Caco-2 (cell line): ENCODE measurements around the gene FGF11. TPM values are rescaled to one million over a fixed set of nuclear protein-coding genes. Genes with fewer than 3 reads are reported as not detected.

ENCODE experiments used
- BruUV-seq: library from RNA; stranded (reverse); fragments of 400-500 nt; replicated peaks from 2 replicates; lab custom pipeline; 2021; lab: Mats Ljungman, UMichigan
- CTCF ChIA-PET: fragments of 300-600 bp; sonication (Branson Sonifier 250); formaldehyde crosslinking; loops from one replicate; lab custom pipeline; 2022; ENCODE audit warnings: antibody characterized with exemption; lab: Charles Lee
- POLR2A ChIA-PET: fragments of 300-600 bp; sonication (Branson Sonifier 250); formaldehyde crosslinking; loops from one replicate; lab custom pipeline; 2022; ENCODE audit warnings: antibody characterized with exemption; lab: Charles Lee
- DNase-seq, 2 experiments: peaks; one replicate each; pipeline versions ENCODE4 v3.0.0 to v3.0.0-alpha.2; 2020 to 2022
- H3K27me3 ChIP-seq: replicated peaks from 2 replicates; pipeline ENCODE4 v1.6.0; 2011; ENCODE audit warnings: low read length; ENCODE audit not compliant: control insufficient read depth, insufficient read depth
- H3K36me3 ChIP-seq: 2 replicates; pipeline ENCODE4 v1.5.1; 2011; ENCODE audit warnings: low read length; ENCODE audit not compliant: control insufficient read depth, insufficient read depth
- H3K4me1 ChIP-seq: fragments of 250-450 bp; sonication (Bioruptor Pico); 2 replicates; pipeline ENCODE4 v1.5.1; 2020; ENCODE audit warnings: mild to moderate bottlenecking
- H3K4me3 ChIP-seq: 2 replicates; pipeline ENCODE4 v1.5.1; 2011; ENCODE audit warnings: low read depth, mild to moderate bottlenecking, control low read depth, low read length
- H3K9me3 ChIP-seq: fragments of 250-450 bp; sonication (Bioruptor Pico); 2 replicates; pipeline ENCODE4 v1.5.1; 2020; ENCODE audit warnings: mild to moderate bottlenecking, moderate library complexity
- H3K27ac Mint-ChIP-seq: one replicate; pipeline ENCODE4 v1.8.0; 2022; ENCODE audit warnings: mixed read lengths; ENCODE audit not compliant: unreplicated experiment
- H3K27me3 Mint-ChIP-seq: one replicate; pipeline ENCODE4 v1.8.0; 2022; ENCODE audit warnings: mixed read lengths; ENCODE audit not compliant: insufficient read depth, unreplicated experiment
- H3K36me3 Mint-ChIP-seq: one replicate; pipeline ENCODE4 v1.8.0; 2022; ENCODE audit warnings: mild to moderate bottlenecking, mixed read lengths; ENCODE audit not compliant: insufficient read depth, unreplicated experiment
- H3K4me1 Mint-ChIP-seq: one replicate; pipeline ENCODE4 v1.8.0; 2022; ENCODE audit warnings: low read depth, mixed read lengths; ENCODE audit not compliant: unreplicated experiment
- H3K4me3 Mint-ChIP-seq: one replicate; pipeline ENCODE4 v1.8.0; 2022; ENCODE audit warnings: mild to moderate bottlenecking, moderate library complexity, mixed read lengths; ENCODE audit not compliant: unreplicated experiment
- H3K9me3 Mint-ChIP-seq: one replicate; pipeline ENCODE4 v1.8.0; 2022; ENCODE audit warnings: mixed read lengths; ENCODE audit not compliant: unreplicated experiment
- intact Hi-C: fragments of 100-400 bp; cut with micrococcal nuclease; formaldehyde crosslinking; loops from one replicate; pipeline ENCODE4 v1.10.0; 2022; ENCODE audit not compliant: unreplicated experiment
- total RNA-seq: library from RNA; stranded (reverse); gene quantifications from 2 replicates; pipeline ENCODE4 v1.2.3, GENCODE V29; 2022
- TF ChIP-seq, protein P1 (sequence below), 2 experiments: fragments of 200-600 bp in 1 of 2; IDR thresholded peaks; 1 replicate in 1 of 2; 2 replicates in 1 of 2; pipeline versions ENCODE4 v1.5.1 to v1.8.0; 2011 to 2022; ENCODE audit warnings: antibody characterized with exemption in 1 of 2, control low read depth in 1 of 2, inconsistent platforms in 1 of 2, low read depth in 1 of 2, low read length in 1 of 2, mild to moderate bottlenecking in 1 of 2, moderate library complexity in 1 of 2; ENCODE audit not compliant: insufficient read depth in 1 of 2, severe bottlenecking in 1 of 2, unreplicated experiment in 1 of 2

FGF11 gene
- total RNA-seq, 1 experiment from 2014 or later: 0.91 TPM

DNA sequence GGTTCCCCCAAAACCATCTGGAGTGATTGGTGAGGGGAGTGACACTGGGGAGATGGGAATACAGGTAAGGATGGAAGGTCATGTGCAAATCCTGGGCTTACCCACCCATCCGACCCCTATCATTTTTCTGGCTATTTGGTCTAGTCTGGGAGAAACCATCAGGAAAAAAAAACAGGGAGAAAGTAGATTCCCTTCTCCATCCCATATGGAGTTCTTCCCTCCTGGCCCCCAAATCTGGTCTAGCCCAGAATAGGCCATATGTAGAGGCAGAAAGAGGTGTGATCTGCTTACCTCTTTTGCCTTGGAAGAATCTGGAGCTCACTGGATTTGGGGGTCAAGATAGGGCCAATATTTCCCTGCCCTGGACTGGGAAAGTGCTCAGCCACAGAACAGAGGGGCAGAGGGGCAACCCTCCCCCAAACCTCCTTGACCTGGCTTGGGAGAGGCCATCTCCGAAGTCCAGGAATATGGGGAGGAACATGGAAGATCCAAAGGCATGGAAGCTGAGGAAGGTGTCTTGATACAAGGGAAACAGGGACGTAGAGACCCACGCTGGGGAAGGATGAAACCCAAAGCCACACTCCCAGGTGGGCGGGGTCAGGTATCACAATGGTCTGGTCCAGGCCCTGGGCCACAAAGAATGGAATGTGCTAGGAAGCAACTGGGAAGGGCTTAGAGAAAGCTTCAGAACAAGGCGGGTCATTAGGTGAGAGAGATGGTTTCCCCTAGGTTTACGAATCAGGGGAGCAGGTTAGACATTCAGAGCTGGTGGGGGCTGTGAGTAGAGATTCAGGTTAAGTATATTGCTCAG is 21.7 kb downstream of the FGF11 start:
- no peaks in the 10 kb centered on the region for H3K9me3 ChIP-seq
- ChIA-PET POLR2A (no interaction called here), CTCF (no interaction called here)
- H3K27me3 ChIP-seq: no peaks in the 10 kb centered on the region
- no peaks in the 10 kb centered on the region for H3K36me3 ChIP-seq
- Mint-ChIP-seq H3K9me3 (no peaks in the 10 kb centered on the region), H3K27me3 (no peaks in the 10 kb centered on the region), H3K4me1 (peaks cover 5% of the 10 kb centered on the region), H3K36me3 (peaks cover 30% of the 10 kb centered on the region), H3K4me3 (no peak overlapping the region), H3K27ac (no peak overlapping the region)
- H3K4me3 ChIP-seq: no peak overlapping the region
- DNase-seq: no peak
- no peaks in the 10 kb centered on the region for H3K4me1 ChIP-seq
- TF ChIP-seq, protein P1, sequence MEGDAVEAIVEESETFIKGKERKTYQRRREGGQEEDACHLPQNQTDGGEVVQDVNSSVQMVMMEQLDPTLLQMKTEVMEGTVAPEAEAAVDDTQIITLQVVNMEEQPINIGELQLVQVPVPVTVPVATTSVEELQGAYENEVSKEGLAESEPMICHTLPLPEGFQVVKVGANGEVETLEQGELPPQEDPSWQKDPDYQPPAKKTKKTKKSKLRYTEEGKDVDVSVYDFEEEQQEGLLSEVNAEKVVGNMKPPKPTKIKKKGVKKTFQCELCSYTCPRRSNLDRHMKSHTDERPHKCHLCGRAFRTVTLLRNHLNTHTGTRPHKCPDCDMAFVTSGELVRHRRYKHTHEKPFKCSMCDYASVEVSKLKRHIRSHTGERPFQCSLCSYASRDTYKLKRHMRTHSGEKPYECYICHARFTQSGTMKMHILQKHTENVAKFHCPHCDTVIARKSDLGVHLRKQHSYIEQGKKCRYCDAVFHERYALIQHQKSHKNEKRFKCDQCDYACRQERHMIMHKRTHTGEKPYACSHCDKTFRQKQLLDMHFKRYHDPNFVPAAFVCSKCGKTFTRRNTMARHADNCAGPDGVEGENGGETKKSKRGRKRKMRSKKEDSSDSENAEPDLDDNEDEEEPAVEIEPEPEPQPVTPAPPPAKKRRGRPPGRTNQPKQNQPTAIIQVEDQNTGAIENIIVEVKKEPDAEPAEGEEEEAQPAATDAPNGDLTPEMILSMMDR (IDR thresholded peaks at IDR 0.05; ENCODE audit: insufficient read depth in 1 of 2, low read depth in 1 of 2, low read length in 1 of 2, severe bottlenecking in 1 of 2, unreplicated experiment in 1 of 2): no peak
- intact Hi-C loops: no loop called here
- no TSS peak for BruUV-seq

- POLR2A ChIA-PET: no interaction called here
- Histone ChIP-seq H3K9me3 (no peaks in the 10 kb centered on the region), H3K36me3 (no peaks in the 10 kb centered on the region), H3K27me3 (no peaks in the 10 kb centered on the region), H3K4me1 (no peaks in the 10 kb centered on the region), H3K4me3 (no peak overlapping the region)
- no peak overlapping the region for H3K4me3 Mint-ChIP-seq
- peaks cover 5% of the 10 kb centered on the region for H3K4me1 Mint-ChIP-seq
- H3K27ac Mint-ChIP-seq: no peak overlapping the region
- intact Hi-C loops: no loop called here
- H3K36me3 Mint-ChIP-seq: peaks cover 25% of the 10 kb centered on the region
- TF ChIP-seq, protein P1 (IDR thresholded peaks at IDR 0.05; ENCODE audit: insufficient read depth in 1 of 2, low read depth in 1 of 2, low read length in 1 of 2, severe bottlenecking in 1 of 2, unreplicated experiment in 1 of 2): no peak
- BruUV-seq: no TSS peak
- CTCF ChIA-PET: no interaction called here
- no peaks in the 10 kb centered on the region for H3K27me3 Mint-ChIP-seq
- H3K9me3 Mint-ChIP-seq: no peaks in the 10 kb centered on the region
- no peak for DNase-seq
Measured at GRCh38 chr17:7462474-7463371, 23.4 kb downstream of the FGF11 start.

DNA sequence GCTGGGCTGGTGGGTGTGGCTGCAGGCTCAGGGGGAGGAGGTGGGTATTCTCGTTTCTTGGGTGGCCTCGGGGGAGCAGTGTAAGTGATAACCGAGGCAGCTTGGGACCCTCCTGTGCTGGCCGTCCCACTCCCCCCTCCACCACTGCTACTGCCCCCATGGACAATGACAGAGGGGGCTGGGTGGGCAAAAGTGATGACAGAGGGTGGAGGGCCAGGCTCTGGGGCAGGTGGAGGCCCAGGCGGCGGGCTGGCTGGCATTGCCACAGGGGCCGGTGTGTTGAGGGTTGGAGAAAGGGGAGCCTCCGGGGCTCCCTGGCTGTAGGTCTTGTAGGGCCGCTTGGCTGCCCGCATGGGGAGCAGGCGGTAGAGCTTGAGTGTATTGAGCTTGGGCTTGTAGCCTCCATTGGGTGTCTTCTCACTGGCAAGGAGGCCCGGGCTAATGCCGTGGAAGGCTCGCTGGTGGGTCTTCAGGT is 24.1 kb downstream of the FGF11 start:
- no peaks in the 10 kb centered on the region for H3K4me1 ChIP-seq
- ChIA-PET CTCF (no interaction called here), POLR2A (no interaction called here)
- TF ChIP-seq, protein P1 (IDR thresholded peaks at IDR 0.05; ENCODE audit: insufficient read depth in 1 of 2, low read depth in 1 of 2, low read length in 1 of 2, severe bottlenecking in 1 of 2, unreplicated experiment in 1 of 2): no peak
- Mint-ChIP-seq H3K9me3 (no peaks in the 10 kb centered on the region), H3K4me3 (no peak overlapping the region), H3K4me1 (peaks cover 5% of the 10 kb centered on the region), H3K36me3 (peaks cover 26% of the 10 kb centered on the region), H3K27me3 (no peaks in the 10 kb centered on the region), H3K27ac (no peak overlapping the region)
- DNase-seq: no peak
- no peaks in the 10 kb centered on the region for H3K27me3 ChIP-seq
- no peak overlapping the region for H3K4me3 ChIP-seq
- H3K9me3 ChIP-seq: no peaks in the 10 kb centered on the region
- no peaks in the 10 kb centered on the region for H3K36me3 ChIP-seq
- no TSS peak for BruUV-seq
- intact Hi-C loops: no loop called here
